OCI-LY3 (cell line): Measurements from ENCODE around the gene UBAP1.

Experiments
- H2AFZ ChIP-seq: fragments of 200-600, 300-600 bp; shearing (Covaris generic); 2 replicates; pipeline ENCODE4 v1.6.0; 2014; ENCODE audit warnings: antibody characterized with exemption, low read depth, low read length
- H3K27ac ChIP-seq: fragments of 200-600, 300-600 bp; sonication (generic); 2 replicates; pipeline ENCODE4 v1.5.1; 2014; ENCODE audit warnings: mild to moderate bottlenecking, low read length, moderate library complexity, mixed read lengths
- H3K27me3 ChIP-seq: fragments of 200-600, 300-600 bp; sonication (generic); 2 replicates; pipeline ENCODE4 v1.6.1; 2014; ENCODE audit warnings: low read depth, low read length, mixed read lengths
- H3K36me3 ChIP-seq: fragments of 200-600, 300-600 bp; sonication (generic); replicated peaks from 2 replicates; pipeline ENCODE3; 2014; ENCODE audit warnings: low read depth, low read length, mixed read lengths
- H3K4me1 ChIP-seq: fragments of 300-600, 200-600 bp; sonication (generic); 2 replicates; pipeline ENCODE4 v1.6.1; 2014; ENCODE audit warnings: low read length, mixed read lengths
- H3K4me2 ChIP-seq: fragments of 200-600, 300-600 bp; sonication (generic); 2 replicates; pipeline ENCODE4 v1.6.1; 2014; ENCODE audit warnings: low read length, mixed read lengths
- H3K4me3 ChIP-seq: fragments of 300-600, 200-600 bp; sonication (generic); 2 replicates; pipeline ENCODE4 v1.5.1; 2014; ENCODE audit warnings: antibody characterized with exemption, mild to moderate bottlenecking, low read length, moderate library complexity
- H3K79me2 ChIP-seq: fragments of 300-600, 200-600 bp; shearing (Covaris generic); 2 replicates; pipeline ENCODE4 v1.6.1; 2014; ENCODE audit warnings: mild to moderate bottlenecking, low read length, mixed read lengths
- H3K9ac ChIP-seq: fragments of 300-600, 200-600 bp; shearing (Covaris generic); 2 replicates; pipeline ENCODE4 v1.6.0; 2014; ENCODE audit warnings: mild to moderate bottlenecking, low read length, moderate library complexity
- H3K9me3 ChIP-seq: fragments of 200-600, 300-600 bp; shearing (Covaris generic); 2 replicates; pipeline ENCODE4 v1.6.1; 2014; ENCODE audit warnings: low read length, mixed read lengths; ENCODE audit not compliant: insufficient read depth
- H4K20me1 ChIP-seq: fragments of 200-600, 300-600 bp; sonication (generic); 2 replicates; pipeline ENCODE4 v1.6.1; 2016; ENCODE audit warnings: low read length, mixed read lengths; ENCODE audit not compliant: insufficient read depth
- CTCF ChIP-seq: fragments of 200-600, 300-600 bp; sonication (generic); IDR thresholded peaks from 2 replicates; pipeline ENCODE4 v1.5.1; 2014; ENCODE audit warnings: antibody characterized with exemption, low read length, low read depth
- EZH2phosphoT487 ChIP-seq: fragments of 200-600 bp; shearing (Covaris generic); IDR thresholded peaks from 2 replicates; pipeline ENCODE4 v1.6.1; 2018; ENCODE audit warnings: antibody characterized with exemption, mixed run types, low read depth

The UBAP1 gene

GRCh38 chr9:34279411-34279810, 100.6 kb downstream of the UBAP1 start:
- H3K4me1 ChIP-seq = no peaks in the 10 kb centered on the region
- no peaks in the 10 kb centered on the region for H4K20me1 ChIP-seq
- H2AFZ ChIP-seq = no peak overlapping the region
- no peak overlapping the region for H3K4me2 ChIP-seq
- H3K4me3 ChIP-seq = no peak overlapping the region
- no peaks in the 10 kb centered on the region for H3K36me3 ChIP-seq
- no peak for TF ChIP-seq CTCF
- no peak for TF ChIP-seq EZH2phosphoT487
- no peak overlapping the region for H3K9ac ChIP-seq
- no peaks in the 10 kb centered on the region for H3K27me3 ChIP-seq
- no peak overlapping the region for H3K27ac ChIP-seq
- H3K79me2 ChIP-seq = no peaks in the 10 kb centered on the region
- no peaks in the 10 kb centered on the region for H3K9me3 ChIP-seq

GRCh38 chr9:34282096-34282495, 103.3 kb downstream of the UBAP1 start:
- TF ChIP-seq CTCF = no peak
- no peak for TF ChIP-seq EZH2phosphoT487
- H3K27ac ChIP-seq = no peak overlapping the region
- no peaks in the 10 kb centered on the region for H3K27me3 ChIP-seq
- no peaks in the 10 kb centered on the region for H3K4me1 ChIP-seq
- H3K79me2 ChIP-seq = no peaks in the 10 kb centered on the region
- H3K4me2 ChIP-seq = no peak overlapping the region
- H3K36me3 ChIP-seq = no peaks in the 10 kb centered on the region
- H2AFZ ChIP-seq = no peak overlapping the region
- H4K20me1 ChIP-seq = no peaks in the 10 kb centered on the region
- H3K9me3 ChIP-seq = no peaks in the 10 kb centered on the region
- no peak overlapping the region for H3K9ac ChIP-seq
- H3K4me3 ChIP-seq = no peak overlapping the region

- Histone ChIP-seq H3K27ac (no peak overlapping the region), H3K9me3 (no peaks in the 10 kb centered on the region), H3K4me3 (no peak overlapping the region), H3K27me3 (no peaks in the 10 kb centered on the region), H3K9ac (no peak overlapping the region), H3K79me2 (no peaks in the 10 kb centered on the region), H2AFZ (no peak overlapping the region), H3K4me1 (no peaks in the 10 kb centered on the region), H3K4me2 (no peak overlapping the region), H4K20me1 (no peaks in the 10 kb centered on the region), H3K36me3 (no peaks in the 10 kb centered on the region)
- TF ChIP-seq CTCF = no peak
- no peak for TF ChIP-seq EZH2phosphoT487
These were observed 110.3 kb downstream of the UBAP1 start for GRCh38 chr9:34289159-34289558.

- Histone ChIP-seq H3K27me3 (no peaks in the 10 kb centered on the region), H3K4me3 (no peak overlapping the region), H3K27ac (no peak overlapping the region), H4K20me1 (no peaks in the 10 kb centered on the region), H3K4me2 (no peak overlapping the region), H2AFZ (no peak overlapping the region), H3K9me3 (no peaks in the 10 kb centered on the region), H3K4me1 (no peaks in the 10 kb centered on the region), H3K9ac (no peak overlapping the region), H3K79me2 (no peaks in the 10 kb centered on the region), H3K36me3 (peaks cover 3% of the 10 kb centered on the region)
- no peak for TF ChIP-seq EZH2phosphoT487
- no peak for TF ChIP-seq CTCF
These were observed 112.2 kb downstream of the UBAP1 start for GRCh38 chr9:34291023-34291422.
